HL-60 (cell line): ENCODE measurements around the gene EEF2K.

ENCODE experiments used
- CTCF ChIP-seq: IDR thresholded peaks from one replicate; pipeline ENCODE4 v1.5.1; 2011; ENCODE audit warnings: low read length, control low read depth, inconsistent platforms; ENCODE audit not compliant: insufficient read depth
- POLR2AphosphoS5 ChIP-seq: IDR thresholded peaks from 2 replicates; pipeline ENCODE4 v1.6.1; 2012; ENCODE audit warnings: low read depth
- REST ChIP-seq: IDR thresholded peaks from 2 replicates; pipeline ENCODE4 v1.6.1; 2012; ENCODE audit warnings: low read depth; ENCODE audit not compliant: insufficient replicate concordance
- SPI1 ChIP-seq: IDR thresholded peaks from 2 replicates; pipeline ENCODE4 v1.6.1; 2012; ENCODE audit warnings: low read depth, mild to moderate bottlenecking, borderline replicate concordance

- TF ChIP-seq CTCF (no peak), SPI1 (no peak), REST (no peak), POLR2AphosphoS5 (no peak)
Measured at GRCh38 chr16:22204091-22204655, 1.9 kb upstream of the EEF2K start.
